ENCODE measurements around the gene GAK.

DNA sequence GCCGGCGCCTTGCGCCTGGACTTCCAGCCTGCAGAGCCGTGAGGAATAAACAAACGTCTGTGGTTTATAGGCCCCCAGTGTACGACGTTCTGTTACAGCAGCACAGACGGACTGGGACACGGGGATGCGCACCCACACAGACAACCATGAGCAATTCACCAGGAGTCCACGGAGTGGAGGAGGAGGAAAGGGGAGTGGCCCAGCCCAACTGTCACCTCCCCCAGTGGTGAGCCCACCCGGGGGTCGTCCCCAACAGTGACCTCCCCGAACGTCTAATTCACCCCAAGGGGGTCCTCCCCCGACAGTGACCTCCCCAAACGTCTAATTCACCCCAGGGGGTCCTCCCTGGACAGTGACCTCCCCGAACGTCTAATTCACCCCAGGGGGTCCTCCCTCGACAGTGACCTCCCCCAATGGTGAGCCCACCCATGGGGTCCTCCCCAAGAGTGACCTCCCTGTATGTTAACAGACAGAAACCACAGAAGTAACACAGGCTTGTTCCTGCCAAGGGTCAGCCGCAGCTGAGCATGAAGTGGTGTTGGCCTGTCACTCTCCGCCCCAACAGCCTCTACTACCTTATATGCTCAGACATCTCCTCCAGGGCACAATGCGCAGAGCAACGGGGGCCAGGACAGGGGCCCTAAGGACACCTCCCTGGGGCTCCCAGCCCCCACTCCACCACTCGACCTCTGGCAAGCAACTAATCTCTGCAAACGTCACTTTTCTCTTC, 6.2 kb downstream of the GAK start:
- TF ChIP-seq RAD21 (IDR thresholded peaks at IDR 0.05; ENCODE audit: low read length) (no peak), MAZ (IDR thresholded peaks at IDR 0.05; ENCODE audit: borderline replicate concordance, low read depth, low read length) (no peak), RCOR1 (IDR thresholded peaks at IDR 0.05; ENCODE audit: insufficient replicate concordance, low read length) (no peak), CEBPB (IDR thresholded peaks at IDR 0.05; ENCODE audit: low read depth, low read length) (no peak), POLR2A (IDR thresholded peaks at IDR 0.05; ENCODE audit: low read depth, low read length) (no peak), FOS (IDR thresholded peaks at IDR 0.05; ENCODE audit: low read depth, low read length) (no peak), MXI1 (IDR thresholded peaks at IDR 0.05; ENCODE audit: borderline replicate concordance, low read depth, low read length) (no peak)
- TF ChIP-seq, protein P1, sequence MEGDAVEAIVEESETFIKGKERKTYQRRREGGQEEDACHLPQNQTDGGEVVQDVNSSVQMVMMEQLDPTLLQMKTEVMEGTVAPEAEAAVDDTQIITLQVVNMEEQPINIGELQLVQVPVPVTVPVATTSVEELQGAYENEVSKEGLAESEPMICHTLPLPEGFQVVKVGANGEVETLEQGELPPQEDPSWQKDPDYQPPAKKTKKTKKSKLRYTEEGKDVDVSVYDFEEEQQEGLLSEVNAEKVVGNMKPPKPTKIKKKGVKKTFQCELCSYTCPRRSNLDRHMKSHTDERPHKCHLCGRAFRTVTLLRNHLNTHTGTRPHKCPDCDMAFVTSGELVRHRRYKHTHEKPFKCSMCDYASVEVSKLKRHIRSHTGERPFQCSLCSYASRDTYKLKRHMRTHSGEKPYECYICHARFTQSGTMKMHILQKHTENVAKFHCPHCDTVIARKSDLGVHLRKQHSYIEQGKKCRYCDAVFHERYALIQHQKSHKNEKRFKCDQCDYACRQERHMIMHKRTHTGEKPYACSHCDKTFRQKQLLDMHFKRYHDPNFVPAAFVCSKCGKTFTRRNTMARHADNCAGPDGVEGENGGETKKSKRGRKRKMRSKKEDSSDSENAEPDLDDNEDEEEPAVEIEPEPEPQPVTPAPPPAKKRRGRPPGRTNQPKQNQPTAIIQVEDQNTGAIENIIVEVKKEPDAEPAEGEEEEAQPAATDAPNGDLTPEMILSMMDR (conservative IDR thresholded peaks at IDR 0.05; ENCODE audit: low read depth, low read length) = no peak
- TF ChIP-seq, protein P2, sequence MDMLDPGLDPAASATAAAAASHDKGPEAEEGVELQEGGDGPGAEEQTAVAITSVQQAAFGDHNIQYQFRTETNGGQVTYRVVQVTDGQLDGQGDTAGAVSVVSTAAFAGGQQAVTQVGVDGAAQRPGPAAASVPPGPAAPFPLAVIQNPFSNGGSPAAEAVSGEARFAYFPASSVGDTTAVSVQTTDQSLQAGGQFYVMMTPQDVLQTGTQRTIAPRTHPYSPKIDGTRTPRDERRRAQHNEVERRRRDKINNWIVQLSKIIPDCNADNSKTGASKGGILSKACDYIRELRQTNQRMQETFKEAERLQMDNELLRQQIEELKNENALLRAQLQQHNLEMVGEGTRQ (IDR thresholded peaks at IDR 0.05; ENCODE audit: low read depth, low read length) = no peak

Measured in IMR-90 (cell line).